Activated T-cell treated with anti-CD3 and anti-CD28 coated beads, Interleukin-2, amount 50 U/mL, for 48 hours (primary cell): ENCODE results near the gene SIAE.

Experiments used
- DNase-seq, 2 experiments: peaks; one replicate each; pipeline ENCODE4 v3.0.0-alpha.2; 2020

The SIAE gene

GRCh38 chr11:124673333-124674167 is at the start of gene SIAE, which contains the start of gene SPA17:
Gene SIAE (minus strand): TSS chr11:124673739. CDS start chr11:124673708, 31 bp downstream.
Gene SPA17 (plus strand): TSS chr11:124673904. CDS start chr11:124675265, 1,361 bp downstream.
- DNase-seq, result peak; percentile 91 to 94

GRCh38 chr11:124722176-124722575 is 48.6 kb upstream of the SIAE start:
- no peak for DNase-seq

- DNase-seq, result no peak
Observed at GRCh38 chr11:124719534-124719933, 46.0 kb upstream of the SIAE start.

- no peak for DNase-seq
Observed at GRCh38 chr11:124718801-124719200, 45.3 kb upstream of the SIAE start.

- DNase-seq, result peak in 1 of 2 experiments; percentile 30
Observed at GRCh38 chr11:124717786-124718651, 44.5 kb upstream of the SIAE start.

GRCh38 chr11:124717421-124717785 is 43.9 kb upstream of the SIAE start:
- no peak for DNase-seq

- DNase-seq, result no peak
Observed at GRCh38 chr11:124716591-124716990, 43.1 kb upstream of the SIAE start.

GRCh38 chr11:124712392-124712791 is 38.9 kb upstream of the SIAE start:
- DNase-seq, result no peak

GRCh38 chr11:124707829-124708228 is 34.3 kb upstream of the SIAE start:
- no peak for DNase-seq

- DNase-seq, result no peak
Observed at GRCh38 chr11:124700028-124700427, 26.5 kb upstream of the SIAE start.

GRCh38 chr11:124699547-124699946 is 26.0 kb upstream of the SIAE start:
- DNase-seq, result no peak

- DNase-seq, result no peak
Observed at GRCh38 chr11:124693142-124693541, 19.6 kb upstream of the SIAE start.

GRCh38 chr11:124682443-124682842 is 8.9 kb upstream of the SIAE start:
- DNase-seq, result no peak

GRCh38 chr11:124681421-124681820 is 7.9 kb upstream of the SIAE start:
- DNase-seq, result no peak

GRCh38 chr11:124678416-124678815 is 4.9 kb upstream of the SIAE start:
- DNase-seq, result no peak

GRCh38 chr11:124676386-124676785 is 2.8 kb upstream of the SIAE start:
- no peak for DNase-seq

GRCh38 chr11:124674571-124674970 is 1.0 kb upstream of the SIAE start:
- DNase-seq, result no peak

GRCh38 chr11:124674168-124674517 is 604 bp upstream of the SIAE start:
- no peak for DNase-seq

GRCh38 chr11:124672536-124673215 is 863 bp downstream of the SIAE start:
- DNase-seq, result no peak

GRCh38 chr11:124670732-124671131 is 2.8 kb downstream of the SIAE start:
- peak in 1 of 2 experiments; percentile 33 for DNase-seq

- peak; percentile 33 to 37 for DNase-seq
Observed at GRCh38 chr11:124669193-124669592, 4.3 kb downstream of the SIAE start.

GRCh38 chr11:124667601-124668000 is 5.9 kb downstream of the SIAE start:
- DNase-seq, result no peak

- DNase-seq, result no peak
Observed at GRCh38 chr11:124663861-124664260, 9.7 kb downstream of the SIAE start.
